Central memory CD8-positive, alpha-beta T cell (primary cell): Measurements from ENCODE around the gene PPA1.
A peak's percentile ranks its signal among the peaks of the same experiment; 100 is the strongest.
"Not testable (repeated sequence)": the region's sequence is repeated elsewhere in the genome, so short reads cannot be mapped to it uniquely, and the experiment has no call there.

Source experiments
- ATAC-seq: fragments of 150-1000 bp; cut with Tn5 transposase; replicated peaks from 2 replicates; pipeline ENCODE4 v1.10.0; 2022; ENCODE audit warnings: mild to moderate bottlenecking, moderate FRiP score, moderate number of reproducible peaks; ENCODE audit not compliant: poor library complexity, severe bottlenecking; ENCODE audit errors: extremely low read depth
- DNase-seq, 2 donors: peaks; one replicate each; pipeline ENCODE4 v3.0.0; 2021; ENCODE audit warnings: low spot score in 2 of 2
- H3K27ac Mint-ChIP-seq: one replicate; pipeline ENCODE4 v1.8.0; 2022; ENCODE audit warnings: low read depth, mild to moderate bottlenecking, moderate library complexity, mixed read lengths
- H3K27me3 Mint-ChIP-seq: one replicate; pipeline ENCODE4 v1.8.0; 2022; ENCODE audit warnings: mixed read lengths
- H3K36me3 Mint-ChIP-seq: one replicate; pipeline ENCODE4 v1.8.0; 2022; ENCODE audit warnings: mild to moderate bottlenecking, moderate library complexity, mixed read lengths; ENCODE audit not compliant: insufficient read depth
- H3K4me1 Mint-ChIP-seq: one replicate; pipeline ENCODE4 v1.8.0; 2022; ENCODE audit warnings: mixed read lengths
- H3K4me3 Mint-ChIP-seq: one replicate; pipeline ENCODE4 v1.8.0; 2022; ENCODE audit warnings: mild to moderate bottlenecking, moderate library complexity, mixed read lengths
- H3K9me3 Mint-ChIP-seq: one replicate; pipeline ENCODE4 v1.8.0; 2022; ENCODE audit warnings: mixed read lengths

PPA1 gene

GRCh38 chr10:70241081-70241480 lies 7.9 kb upstream of the PPA1 start:
- Mint-ChIP-seq H3K36me3 (peaks cover 2% of the 10 kb centered on the region), H3K4me1 (no peaks in the 10 kb centered on the region), H3K9me3 (no peaks in the 10 kb centered on the region), H3K4me3 (no peak overlapping the region), H3K27me3 (no peaks in the 10 kb centered on the region), H3K27ac (no peak overlapping the region)
- DNase-seq (no peak), ATAC-seq (no peak)

GRCh38 chr10:70239986-70240385 lies 6.8 kb upstream of the PPA1 start:
- not testable (repeated sequence) for H3K36me3 Mint-ChIP-seq, ATAC-seq, H3K27me3 Mint-ChIP-seq, H3K27ac Mint-ChIP-seq, H3K4me1 Mint-ChIP-seq, H3K4me3 Mint-ChIP-seq, H3K9me3 Mint-ChIP-seq, DNase-seq

GRCh38 chr10:70239077-70239976 lies 6.1 kb upstream of the PPA1 start:
- ATAC-seq, H3K27ac Mint-ChIP-seq, H3K36me3 Mint-ChIP-seq, DNase-seq, H3K4me3 Mint-ChIP-seq, H3K9me3 Mint-ChIP-seq, H3K4me1 Mint-ChIP-seq, H3K27me3 Mint-ChIP-seq: not testable (repeated sequence)

- not testable (repeated sequence) for ATAC-seq, H3K9me3 Mint-ChIP-seq, DNase-seq, H3K27me3 Mint-ChIP-seq, H3K4me3 Mint-ChIP-seq, H3K36me3 Mint-ChIP-seq, H3K27ac Mint-ChIP-seq, H3K4me1 Mint-ChIP-seq
Observed at GRCh38 chr10:70237958-70238536, 4.8 kb upstream of the PPA1 start.

- DNase-seq (no peak), ATAC-seq (no peak)
- Mint-ChIP-seq H3K27me3 (no peaks in the 10 kb centered on the region), H3K4me1 (peaks cover 21% of the 10 kb centered on the region), H3K27ac (no peak overlapping the region), H3K4me3 (no peak overlapping the region), H3K36me3 (peaks cover 3% of the 10 kb centered on the region), H3K9me3 (no peaks in the 10 kb centered on the region)
Observed at GRCh38 chr10:70234668-70235447, 1.6 kb upstream of the PPA1 start.

- DNase-seq (no peak), ATAC-seq (no peak)
- Mint-ChIP-seq H3K36me3 (peaks cover 1% of the 10 kb centered on the region), H3K4me1 (peaks cover 21% of the 10 kb centered on the region), H3K9me3 (no peaks in the 10 kb centered on the region), H3K27ac (peak overlapping the region; percentile 77), H3K27me3 (no peaks in the 10 kb centered on the region), H3K4me3 (peak overlapping the region; percentile 63)
Observed at GRCh38 chr10:70233939-70234300, 691 bp upstream of the PPA1 start.

GRCh38 chr10:70232859-70233108 lies 445 bp downstream of the PPA1 start:
- H3K36me3 Mint-ChIP-seq: peaks cover 1% of the 10 kb centered on the region
- H3K27ac Mint-ChIP-seq: peak overlapping the region; percentile 0
- DNase-seq (no peak), ATAC-seq (no peak)
- H3K4me3 Mint-ChIP-seq: peak overlapping the region; percentile 63
- H3K9me3 Mint-ChIP-seq: no peaks in the 10 kb centered on the region
- H3K27me3 Mint-ChIP-seq: no peaks in the 10 kb centered on the region
- H3K4me1 Mint-ChIP-seq: peaks cover 21% of the 10 kb centered on the region

- H3K27ac Mint-ChIP-seq: peak overlapping the region; percentile 0
- no peaks in the 10 kb centered on the region for H3K9me3 Mint-ChIP-seq
- H3K27me3 Mint-ChIP-seq: no peaks in the 10 kb centered on the region
- peaks cover 1% of the 10 kb centered on the region for H3K36me3 Mint-ChIP-seq
- ATAC-seq (no peak), DNase-seq (no peak)
- H3K4me3 Mint-ChIP-seq: peak overlapping the region; percentile 63
- H3K4me1 Mint-ChIP-seq: peaks cover 21% of the 10 kb centered on the region
Observed at GRCh38 chr10:70232155-70232858, 922 bp downstream of the PPA1 start.

GRCh38 chr10:70228491-70228890 lies 4.7 kb downstream of the PPA1 start:
- Mint-ChIP-seq H3K27ac (no peak overlapping the region), H3K9me3 (no peaks in the 10 kb centered on the region), H3K4me1 (peaks cover 24% of the 10 kb centered on the region), H3K4me3 (no peak overlapping the region), H3K36me3 (no peaks in the 10 kb centered on the region), H3K27me3 (no peaks in the 10 kb centered on the region)
- no peak for DNase-seq
- no peak for ATAC-seq

GRCh38 chr10:70227548-70228320 lies 5.5 kb downstream of the PPA1 start:
- DNase-seq (no peak), ATAC-seq (no peak)
- H3K36me3 Mint-ChIP-seq: no peaks in the 10 kb centered on the region
- no peak overlapping the region for H3K4me3 Mint-ChIP-seq
- H3K27me3 Mint-ChIP-seq: no peaks in the 10 kb centered on the region
- H3K4me1 Mint-ChIP-seq: peaks cover 28% of the 10 kb centered on the region
- no peaks in the 10 kb centered on the region for H3K9me3 Mint-ChIP-seq
- H3K27ac Mint-ChIP-seq: no peak overlapping the region

- H3K9me3 Mint-ChIP-seq: no peaks in the 10 kb centered on the region
- H3K36me3 Mint-ChIP-seq: peaks cover 5% of the 10 kb centered on the region
- no peak for DNase-seq
- ATAC-seq: no peak
- H3K4me3 Mint-ChIP-seq: no peak overlapping the region
- H3K27ac Mint-ChIP-seq: no peak overlapping the region
- H3K27me3 Mint-ChIP-seq: no peaks in the 10 kb centered on the region
- peaks cover 21% of the 10 kb centered on the region for H3K4me1 Mint-ChIP-seq
Observed at GRCh38 chr10:70223728-70224127, 9.5 kb downstream of the PPA1 start.
